NAMALWA (cell line): ENCODE measurements around the gene TSPAN9.

Experiments used
- DNase-seq: peaks from one replicate; pipeline ENCODE4 v3.0.0-alpha.2; 2015; ENCODE audit warnings: low spot score

The TSPAN9 gene

GRCh38 chr12:3205742-3206519 is 128.8 kb downstream of the TSPAN9 start:
- DNase-seq: no peak

- no peak for DNase-seq
Measured at GRCh38 chr12:3206536-3207072, 129.4 kb downstream of the TSPAN9 start.

GRCh38 chr12:3207175-3207574 is 130.0 kb downstream of the TSPAN9 start:
- DNase-seq: no peak

- DNase-seq: peak; percentile 45
Measured at GRCh38 chr12:3207858-3208257, 130.7 kb downstream of the TSPAN9 start.

- no peak for DNase-seq
Measured at GRCh38 chr12:3213188-3213587, 136.0 kb downstream of the TSPAN9 start.

GRCh38 chr12:3213768-3214167 is 136.6 kb downstream of the TSPAN9 start:
- DNase-seq: no peak

GRCh38 chr12:3214526-3215365 is 137.6 kb downstream of the TSPAN9 start:
- no peak for DNase-seq

- DNase-seq: no peak
Measured at GRCh38 chr12:3215410-3215975, 138.3 kb downstream of the TSPAN9 start.

GRCh38 chr12:3216097-3216496 is 138.9 kb downstream of the TSPAN9 start:
- no peak for DNase-seq

- no peak for DNase-seq
Measured at GRCh38 chr12:3216726-3217682, 139.8 kb downstream of the TSPAN9 start.

GRCh38 chr12:3217683-3218079 is 140.5 kb downstream of the TSPAN9 start:
- DNase-seq: no peak

GRCh38 chr12:3218228-3219171 is 141.3 kb downstream of the TSPAN9 start:
- no peak for DNase-seq

GRCh38 chr12:3219233-3219632 is 142.1 kb downstream of the TSPAN9 start:
- DNase-seq: no peak

GRCh38 chr12:3220382-3221321 is 143.5 kb downstream of the TSPAN9 start:
- no peak for DNase-seq

- no peak for DNase-seq
Measured at GRCh38 chr12:3222306-3222705, 145.1 kb downstream of the TSPAN9 start.

GRCh38 chr12:3222979-3223378 is 145.8 kb downstream of the TSPAN9 start:
- DNase-seq: no peak

- no peak for DNase-seq
Measured at GRCh38 chr12:3223601-3224529, 146.7 kb downstream of the TSPAN9 start.

- DNase-seq: no peak
Measured at GRCh38 chr12:3224530-3224903, 147.3 kb downstream of the TSPAN9 start.
